ENCODE measurements around the gene NMNAT2. TPM values are rescaled to one million over a fixed set of nuclear protein-coding genes. Genes with fewer than 3 reads are reported as not detected.

Gene NMNAT2
- total and polyA plus RNA-seq, 2 donors (not counting 3 experiments of a cell fraction or from before 2014, with no cell fraction given) = 0.28 to 0.38 TPM

DNA sequence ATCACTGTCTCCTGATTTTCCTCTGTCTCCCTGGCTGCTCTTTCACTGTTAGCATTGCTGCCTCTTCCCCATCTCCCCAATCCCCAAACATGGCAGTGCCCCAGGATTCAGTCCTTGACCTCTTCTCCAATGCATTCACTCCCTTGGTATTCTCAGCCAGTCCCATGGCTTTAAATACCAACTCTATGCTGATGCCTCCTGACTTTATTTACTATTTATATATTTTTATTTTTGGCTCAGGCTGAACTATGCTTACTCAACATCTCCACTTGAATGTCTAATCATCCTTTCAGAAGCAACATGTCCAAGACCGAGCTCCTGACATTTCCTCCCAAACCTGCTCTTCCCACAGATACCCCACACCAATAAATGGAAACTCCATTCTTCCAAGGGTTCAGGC, 26.3 kb downstream of the NMNAT2 start:
- H3K9me3 ChIP-seq (replicated peaks; ENCODE audit: control insufficient read depth, insufficient read depth, low read length) = no peaks in the 10 kb centered on the region
- no peak overlapping the region for H3K9ac ChIP-seq (replicated peaks; ENCODE audit: extremely low read depth, insufficient read depth, low read length)
- no peaks in the 10 kb centered on the region for H4K20me1 ChIP-seq (replicated peaks; ENCODE audit: control insufficient read depth, extremely low read depth, insufficient read depth, low read length)
- dilution Hi-C loops (cut with MboI; ENCODE audit: extremely low pct_ligation_motif_present, low sequenced_read_pairs) (no loop called here), intact Hi-C loops (cut with micrococcal nuclease) (no loop called here)
- H3K4me1 ChIP-seq (ENCODE audit: control insufficient read depth, extremely low read depth, insufficient read depth, low read length) = no peaks in the 10 kb centered on the region
- H3K27me3 ChIP-seq (ENCODE audit: control insufficient read depth in 2 of 2, insufficient read depth in 2 of 2, low read length in 2 of 2) = peaks cover 5 to 12% of the 10 kb centered on the region in 2 experiments
- FAIRE-seq (no peak), DNase-seq (ENCODE audit: low read depth, low spot score) (no peak)
- POLR2A ChIA-PET = no interaction called here
- TF ChIP-seq GATA2 (IDR thresholded peaks at IDR 0.05; ENCODE audit: insufficient read depth, insufficient read length, low read depth, low read length) (no peak), MYC (IDR thresholded peaks at IDR 0.05; ENCODE audit: low read depth, low read length) (no peak), POLR2A (IDR thresholded peaks at IDR 0.05; ENCODE audit: low read depth, low read length) (no peak), POLR2AphosphoS5 (IDR thresholded peaks at IDR 0.05; ENCODE audit: insufficient read depth, low read depth, low read length) (no peak), JUN (IDR thresholded peaks at IDR 0.05; ENCODE audit: borderline replicate concordance, insufficient read depth, insufficient read length, low read depth) (no peak), FOS (IDR thresholded peaks at IDR 0.05; ENCODE audit: borderline replicate concordance, insufficient read depth, low read length) (no peak), EZH2 (IDR thresholded peaks at IDR 0.05; ENCODE audit: borderline replicate concordance, low read depth, low read length, severe bottlenecking) (no peak)
- TF ChIP-seq, protein P1, sequence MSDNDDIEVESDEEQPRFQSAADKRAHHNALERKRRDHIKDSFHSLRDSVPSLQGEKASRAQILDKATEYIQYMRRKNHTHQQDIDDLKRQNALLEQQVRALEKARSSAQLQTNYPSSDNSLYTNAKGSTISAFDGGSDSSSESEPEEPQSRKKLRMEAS (IDR thresholded peaks at IDR 0.05; ENCODE audit: insufficient read depth, insufficient read length) = no peak
- TF ChIP-seq, protein P2, sequence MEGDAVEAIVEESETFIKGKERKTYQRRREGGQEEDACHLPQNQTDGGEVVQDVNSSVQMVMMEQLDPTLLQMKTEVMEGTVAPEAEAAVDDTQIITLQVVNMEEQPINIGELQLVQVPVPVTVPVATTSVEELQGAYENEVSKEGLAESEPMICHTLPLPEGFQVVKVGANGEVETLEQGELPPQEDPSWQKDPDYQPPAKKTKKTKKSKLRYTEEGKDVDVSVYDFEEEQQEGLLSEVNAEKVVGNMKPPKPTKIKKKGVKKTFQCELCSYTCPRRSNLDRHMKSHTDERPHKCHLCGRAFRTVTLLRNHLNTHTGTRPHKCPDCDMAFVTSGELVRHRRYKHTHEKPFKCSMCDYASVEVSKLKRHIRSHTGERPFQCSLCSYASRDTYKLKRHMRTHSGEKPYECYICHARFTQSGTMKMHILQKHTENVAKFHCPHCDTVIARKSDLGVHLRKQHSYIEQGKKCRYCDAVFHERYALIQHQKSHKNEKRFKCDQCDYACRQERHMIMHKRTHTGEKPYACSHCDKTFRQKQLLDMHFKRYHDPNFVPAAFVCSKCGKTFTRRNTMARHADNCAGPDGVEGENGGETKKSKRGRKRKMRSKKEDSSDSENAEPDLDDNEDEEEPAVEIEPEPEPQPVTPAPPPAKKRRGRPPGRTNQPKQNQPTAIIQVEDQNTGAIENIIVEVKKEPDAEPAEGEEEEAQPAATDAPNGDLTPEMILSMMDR (IDR thresholded peaks at IDR 0.05; ENCODE audit: extremely low read depth in 1 of 2, insufficient read depth in 1 of 2, low read depth in 1 of 2, low read length in 2 of 2) = no peak
- CTCF ChIA-PET = no interaction called here
- H3K36me3 ChIP-seq (ENCODE audit: control insufficient read depth in 2 of 2, extremely low read depth in 1 of 2, insufficient read depth in 2 of 2, low read length in 2 of 2) = no peaks in the 10 kb centered on the region
- no peak overlapping the region for H3K27ac ChIP-seq (ENCODE audit: insufficient read depth, low read depth, low read length)
- no TSS peak for BruUV-seq (replicated peaks)
- no peak overlapping the region for H3K4me2 ChIP-seq (ENCODE audit: insufficient read depth, low read length)
- no peak overlapping the region for H2AFZ ChIP-seq (ENCODE audit: low read depth, low read length)
- H3K79me2 ChIP-seq (ENCODE audit: control insufficient read depth, insufficient read depth, low read length) = no peaks in the 10 kb centered on the region
- no peaks in the 10 kb centered on the region for H3K9me1 ChIP-seq (replicated peaks; ENCODE audit: control insufficient read depth, extremely low read depth, insufficient read depth, low read length)
- no peak overlapping the region for H3K4me3 ChIP-seq (replicated peaks in 1 of 3; ENCODE audit: insufficient read depth in 1 of 3, low read depth in 1 of 3, low read length in 3 of 3)
